ENCODE measurements around the gene TMEM126B. TPM values are rescaled to one million over a fixed set of nuclear protein-coding genes. Genes with fewer than 3 reads are reported as not detected.

The TMEM126B gene
- total and polyA plus RNA-seq, 10 of the 15 experiments (the other 5 are each of a cell fraction or from before 2014, with no cell fraction given) = 36.9 to 117 (median 70.3) TPM

GRCh38 chr11:85685125-85685819 is 56.9 kb downstream of the TMEM126B start:
- in situ Hi-C loops (cut with MboI) = no loop called here
- BruUV-seq (replicated peaks) = no TSS peak
- Histone ChIP-seq H3K9me3 (replicated peaks; ENCODE audit: control insufficient read depth, insufficient read depth, low read length) (no peaks in the 10 kb centered on the region; the same call in 2 of the 3 replicates), H3K9ac (ENCODE audit: control insufficient read depth, insufficient read depth, low read length) (no peak overlapping the region), H3K4me2 (ENCODE audit: control insufficient read depth, insufficient read depth) (no peak overlapping the region), H2AFZ (ENCODE audit: control insufficient read depth, low read depth, low read length) (no peak overlapping the region), H3K36me3 (ENCODE audit: control insufficient read depth in 2 of 2, insufficient read depth in 2 of 2, low read length in 1 of 2) (no peaks in the 10 kb centered on the region), H3K27me3 (replicated peaks in 1 of 2; ENCODE audit: control insufficient read depth in 2 of 2, insufficient read depth in 2 of 2, low read length in 1 of 2) (no peaks in the 10 kb centered on the region; a peak in 1 of 4 replicates), H3K79me2 (ENCODE audit: control insufficient read depth, insufficient read depth, low read length) (no peaks in the 10 kb centered on the region), H3K4me3 (no peak overlapping the region), H3K4me1 (ENCODE audit: control insufficient read depth, insufficient read depth, low read length) (peaks cover 5% of the 10 kb centered on the region; the same call in 1 of the 2 replicates), H4K20me1 (ENCODE audit: control insufficient read depth, insufficient read depth) (no peaks in the 10 kb centered on the region), H3K27ac (ENCODE audit: control insufficient read depth, insufficient read depth) (no peak overlapping the region)
- ChIA-PET RAD21 (ENCODE audit: unreplicated experiment) (interaction anchor here (0.9 kb wide), 1 partner anchor 8 kb away, joined by 4 read pairs; no protein-coding TSS in a partner anchor), SMC1A (ENCODE audit: uncharacterized antibody, unreplicated experiment) (interaction anchor here (0.9 to 1.3 kb wide), 5 partner anchors 11 to 158 kb away, joined by 3 read pairs; no protein-coding TSS in a partner anchor), POLR2A (interaction anchor here (1.1 kb wide), 1 partner anchor 20 kb away, joined by 3 read pairs; no protein-coding TSS in a partner anchor), CTCF (interaction anchor here (1.0 to 4.7 kb wide), 2 partner anchors 12 to 19 kb away, joined by 3 to 27 read pairs; no protein-coding TSS in a partner anchor)
- DNase-seq (ENCODE audit: low read depth, low spot score) (no peak), FAIRE-seq (no peak), ATAC-seq (no peak)
- intact Hi-C loops (cut with micrococcal nuclease; ENCODE audit: unreplicated experiment) = no loop called here
- 83% methylated on average over 15 of the region's 15 CpGs for WGBS (ENCODE audit: insufficient coverage, insufficient replicate concordance, low lambda C conversion rate, missing lambda C conversion rate)
- no peak for TF ChIP-seq ZBED1 (IDR thresholded peaks at IDR 0.05; ENCODE audit: borderline replicate concordance)
- TF ChIP-seq, protein P1, sequence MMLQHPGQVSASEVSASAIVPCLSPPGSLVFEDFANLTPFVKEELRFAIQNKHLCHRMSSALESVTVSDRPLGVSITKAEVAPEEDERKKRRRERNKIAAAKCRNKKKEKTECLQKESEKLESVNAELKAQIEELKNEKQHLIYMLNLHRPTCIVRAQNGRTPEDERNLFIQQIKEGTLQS (IDR thresholded peaks at IDR 0.05; ENCODE audit: borderline replicate concordance, extremely low read depth, low read depth, low read length) = no peak
- no peak for TF ChIP-seq SMAD5 (IDR thresholded peaks at IDR 0.05; ENCODE audit: low read depth)
- TF ChIP-seq ATF7 (IDR thresholded peaks at IDR 0.05; ENCODE audit: low read depth) = no peak
- no peak for TF ChIP-seq CUX1 (IDR thresholded peaks at IDR 0.05; ENCODE audit: insufficient replicate concordance, low read depth, low read length)
- TF ChIP-seq NRF1 (conservative IDR thresholded peaks at IDR 0.05; ENCODE audit: low read depth, low read length) = no peak
- no peak for TF ChIP-seq CREB1 (IDR thresholded peaks at IDR 0.05; ENCODE audit: low read depth)
- TF ChIP-seq MXI1 (IDR thresholded peaks at IDR 0.05; ENCODE audit: low read depth, low read length) = no peak
- no peak for TF ChIP-seq RB1 (IDR thresholded peaks at IDR 0.05; ENCODE audit: borderline replicate concordance)

Data from GM12878 (cell line).